ENCODE data around the gene HAUS1. TPM values are rescaled to one million over a fixed set of nuclear protein-coding genes. Genes with fewer than 3 reads are reported as not detected.
"Not testable (repeated sequence)": the region's sequence is repeated elsewhere in the genome, so short reads cannot be mapped to it uniquely, and the experiment has no call there.

HAUS1 gene
- total RNA-seq, 2 donors from 2014 or later: 14.9 to 15.8 TPM

GRCh38 chr18:46098616-46098933 lies 5.6 kb upstream of the HAUS1 start:
- ATAC-seq (no peak), DNase-seq (no peak)
- H3K9me3 ChIP-seq (ENCODE audit: control insufficient read depth, low read length, poor library complexity, severe bottlenecking): no peaks in the 10 kb centered on the region
- peak overlapping the region; percentile 96 for H3K4me3 Mint-ChIP-seq
- peaks cover 2% of the 10 kb centered on the region for H3K36me3 Mint-ChIP-seq (ENCODE audit: low read depth)
- H3K27me3 Mint-ChIP-seq: no peaks in the 10 kb centered on the region
- H3K4me1 Mint-ChIP-seq: peaks cover 19% of the 10 kb centered on the region
- peak overlapping the region; percentile 97 for H3K27ac Mint-ChIP-seq

- H3K4me1 Mint-ChIP-seq: peaks cover 15% of the 10 kb centered on the region
These were observed 4.7 kb upstream of the HAUS1 start for GRCh38 chr18:46099463-46099862.

GRCh38 chr18:46109386-46109785 lies 5.2 kb downstream of the HAUS1 start:
- Mint-ChIP-seq H3K4me3 (no peak overlapping the region), H3K27me3 (no peaks in the 10 kb centered on the region), H3K36me3 (ENCODE audit: low read depth) (peaks cover 8% of the 10 kb centered on the region), H3K4me1 (peaks cover 11% of the 10 kb centered on the region), H3K27ac (no peak overlapping the region)
- no peak for DNase-seq
- no peaks in the 10 kb centered on the region for H3K9me3 ChIP-seq (ENCODE audit: control insufficient read depth, low read length, poor library complexity, severe bottlenecking)
- no peak for ATAC-seq

More at GRCh38 chr18:46099463-46099862, 4.7 kb upstream of the HAUS1 start:
- no peaks in the 10 kb centered on the region for H3K27me3 Mint-ChIP-seq
- no peak overlapping the region for H3K27ac Mint-ChIP-seq
- no peaks in the 10 kb centered on the region for H3K9me3 ChIP-seq (ENCODE audit: control insufficient read depth, low read length, poor library complexity, severe bottlenecking)
- DNase-seq: no peak
- no peaks in the 10 kb centered on the region for H3K36me3 Mint-ChIP-seq (ENCODE audit: low read depth)
- ATAC-seq: no peak
- no peak overlapping the region for H3K4me3 Mint-ChIP-seq

- peaks cover 5% of the 10 kb centered on the region for H3K4me1 Mint-ChIP-seq
- peaks cover 8% of the 10 kb centered on the region for H3K36me3 Mint-ChIP-seq (ENCODE audit: low read depth)
- no peaks in the 10 kb centered on the region for H3K27me3 Mint-ChIP-seq
- H3K4me3 Mint-ChIP-seq: no peak overlapping the region
- H3K27ac Mint-ChIP-seq: no peak overlapping the region
- ATAC-seq (no peak), DNase-seq (no peak)
- no peaks in the 10 kb centered on the region for H3K9me3 ChIP-seq (ENCODE audit: control insufficient read depth, low read length, poor library complexity, severe bottlenecking)
These were observed 6.2 kb downstream of the HAUS1 start for GRCh38 chr18:46110406-46110805.

GRCh38 chr18:46113751-46114150 lies 9.6 kb downstream of the HAUS1 start:
- H3K4me1 Mint-ChIP-seq: peaks cover 5% of the 10 kb centered on the region
- H3K9me3 ChIP-seq (ENCODE audit: control insufficient read depth, low read length, poor library complexity, severe bottlenecking): no peaks in the 10 kb centered on the region
- H3K27ac Mint-ChIP-seq: no peak overlapping the region
- no peak overlapping the region for H3K4me3 Mint-ChIP-seq
- no peak for ATAC-seq
- no peaks in the 10 kb centered on the region for H3K27me3 Mint-ChIP-seq
- no peak for DNase-seq
- H3K36me3 Mint-ChIP-seq (ENCODE audit: low read depth): peaks cover 6% of the 10 kb centered on the region

- DNase-seq; H3K4me3 Mint-ChIP-seq; H3K27ac Mint-ChIP-seq; H3K27me3 Mint-ChIP-seq; H3K4me1 Mint-ChIP-seq; H3K36me3 Mint-ChIP-seq (ENCODE audit: low read depth); ATAC-seq; H3K9me3 ChIP-seq (ENCODE audit: control insufficient read depth, low read length, poor library complexity, severe bottlenecking): not testable (repeated sequence)
These were observed 22.4 kb downstream of the HAUS1 start for GRCh38 chr18:46126625-46127024.

- ATAC-seq: no peak
- H3K4me1 Mint-ChIP-seq: peaks cover 2% of the 10 kb centered on the region
- no peak overlapping the region for H3K27ac Mint-ChIP-seq
- H3K4me3 Mint-ChIP-seq: no peak overlapping the region
- DNase-seq: no peak
- no peaks in the 10 kb centered on the region for H3K27me3 Mint-ChIP-seq
- H3K9me3 ChIP-seq (ENCODE audit: control insufficient read depth, low read length, poor library complexity, severe bottlenecking): no peaks in the 10 kb centered on the region
- peaks cover 2% of the 10 kb centered on the region for H3K36me3 Mint-ChIP-seq (ENCODE audit: low read depth)
These were observed 25.9 kb downstream of the HAUS1 start for GRCh38 chr18:46130061-46130460.

GRCh38 chr18:46130549-46130948 lies 26.4 kb downstream of the HAUS1 start:
- H3K27me3 Mint-ChIP-seq; H3K27ac Mint-ChIP-seq; H3K4me3 Mint-ChIP-seq; H3K36me3 Mint-ChIP-seq (ENCODE audit: low read depth); DNase-seq; ATAC-seq; H3K4me1 Mint-ChIP-seq; H3K9me3 ChIP-seq (ENCODE audit: control insufficient read depth, low read length, poor library complexity, severe bottlenecking): not testable (repeated sequence)

GRCh38 chr18:46133534-46133933 lies 29.3 kb downstream of the HAUS1 start:
- Mint-ChIP-seq H3K4me3 (no peak overlapping the region), H3K27me3 (no peaks in the 10 kb centered on the region), H3K27ac (no peak overlapping the region), H3K36me3 (ENCODE audit: low read depth) (peaks cover 2% of the 10 kb centered on the region), H3K4me1 (peaks cover 4% of the 10 kb centered on the region)
- no peaks in the 10 kb centered on the region for H3K9me3 ChIP-seq (ENCODE audit: control insufficient read depth, low read length, poor library complexity, severe bottlenecking)
- ATAC-seq: no peak
- no peak for DNase-seq

GRCh38 chr18:46134920-46135675 lies 30.9 kb downstream of the HAUS1 start:
- H3K27ac Mint-ChIP-seq: peak overlapping the region; percentile 27
- DNase-seq: no peak
- H3K4me1 Mint-ChIP-seq: peaks cover 4% of the 10 kb centered on the region
- ATAC-seq: no peak
- H3K27me3 Mint-ChIP-seq: no peaks in the 10 kb centered on the region
- H3K36me3 Mint-ChIP-seq (ENCODE audit: low read depth): peaks cover 2% of the 10 kb centered on the region
- no peak overlapping the region for H3K4me3 Mint-ChIP-seq
- H3K9me3 ChIP-seq (ENCODE audit: control insufficient read depth, low read length, poor library complexity, severe bottlenecking): no peaks in the 10 kb centered on the region

GRCh38 chr18:46140173-46140572 lies 36.0 kb downstream of the HAUS1 start:
- Mint-ChIP-seq H3K27ac (peak overlapping the region; percentile 62), H3K27me3 (no peaks in the 10 kb centered on the region), H3K36me3 (ENCODE audit: low read depth) (no peaks in the 10 kb centered on the region), H3K4me1 (peaks cover 5% of the 10 kb centered on the region), H3K4me3 (no peak overlapping the region)
- DNase-seq: no peak
- ATAC-seq: no peak
- H3K9me3 ChIP-seq (ENCODE audit: control insufficient read depth, low read length, poor library complexity, severe bottlenecking): no peaks in the 10 kb centered on the region

GRCh38 chr18:46141199-46141598 lies 37.0 kb downstream of the HAUS1 start:
- Mint-ChIP-seq H3K4me3 (no peak overlapping the region), H3K4me1 (peaks cover 5% of the 10 kb centered on the region), H3K27me3 (no peaks in the 10 kb centered on the region), H3K27ac (no peak overlapping the region), H3K36me3 (ENCODE audit: low read depth) (no peaks in the 10 kb centered on the region)
- DNase-seq: no peak
- ATAC-seq: no peak
- no peaks in the 10 kb centered on the region for H3K9me3 ChIP-seq (ENCODE audit: control insufficient read depth, low read length, poor library complexity, severe bottlenecking)

GRCh38 chr18:46148810-46149209 lies 44.6 kb downstream of the HAUS1 start:
- Mint-ChIP-seq H3K27ac (peak overlapping the region; percentile 77), H3K4me1 (peaks cover 26% of the 10 kb centered on the region), H3K27me3 (no peaks in the 10 kb centered on the region), H3K4me3 (peak overlapping the region; percentile 33), H3K36me3 (ENCODE audit: low read depth) (peaks cover 3% of the 10 kb centered on the region)
- H3K9me3 ChIP-seq (ENCODE audit: control insufficient read depth, low read length, poor library complexity, severe bottlenecking): no peaks in the 10 kb centered on the region
- peak; percentile 69 for ATAC-seq
- peak in 1 of 3 donors; percentile 13 for DNase-seq

GRCh38 chr18:46152436-46152807 lies 48.2 kb downstream of the HAUS1 start:
- no peaks in the 10 kb centered on the region for H3K9me3 ChIP-seq (ENCODE audit: control insufficient read depth, low read length, poor library complexity, severe bottlenecking)
- no peak overlapping the region for H3K4me3 Mint-ChIP-seq
- H3K27ac Mint-ChIP-seq: no peak overlapping the region
- DNase-seq (no peak), ATAC-seq (no peak)
- H3K27me3 Mint-ChIP-seq: no peaks in the 10 kb centered on the region
- peaks cover 3% of the 10 kb centered on the region for H3K36me3 Mint-ChIP-seq (ENCODE audit: low read depth)
- H3K4me1 Mint-ChIP-seq: peaks cover 51% of the 10 kb centered on the region

Measured in T-helper 17 cell (primary cell).